KOPT-K1 (cell line): ENCODE measurements around the gene PPY.
"Not testable (repeated sequence)": the region's sequence is repeated elsewhere in the genome, so short reads cannot be mapped to it uniquely, and the experiment has no call there.

Experiments used
- H3K27ac ChIP-seq: fragments of 200-600 bp; sonication (generic); 2 replicates; pipeline ENCODE4 v1.5.1; 2016; ENCODE audit warnings: antibody characterized with exemption, mild to moderate bottlenecking, low read depth, low read length; ENCODE audit not compliant: poor library complexity, severe bottlenecking
- H3K36me3 ChIP-seq: fragments of 200-600 bp; sonication (generic); 2 replicates; pipeline ENCODE4 v1.5.1; 2017; ENCODE audit warnings: antibody characterized with exemption, mild to moderate bottlenecking, low read length, moderate library complexity; ENCODE audit not compliant: insufficient read depth
- H3K9me3 ChIP-seq: fragments of 200-600 bp; sonication (generic); 2 replicates; pipeline ENCODE4 v1.5.1; 2017; ENCODE audit warnings: antibody characterized with exemption, low read length, mild to moderate bottlenecking; ENCODE audit not compliant: insufficient read depth, poor library complexity, severe bottlenecking

The PPY gene

GRCh38 chr17:43974382-43975266, 32.3 kb upstream of the PPY start:
- H3K36me3 ChIP-seq: no peaks in the 10 kb centered on the region
- H3K27ac ChIP-seq: no peak overlapping the region
- no peaks in the 10 kb centered on the region for H3K9me3 ChIP-seq

GRCh38 chr17:43972444-43973212, 30.4 kb upstream of the PPY start:
- H3K36me3 ChIP-seq, H3K27ac ChIP-seq, H3K9me3 ChIP-seq: not testable (repeated sequence)

- H3K9me3 ChIP-seq, H3K27ac ChIP-seq, H3K36me3 ChIP-seq: not testable (repeated sequence)
Observed at GRCh38 chr17:43971436-43971835, 29.2 kb upstream of the PPY start.

GRCh38 chr17:43970366-43970765, 28.1 kb upstream of the PPY start:
- Histone ChIP-seq H3K9me3 (no peaks in the 10 kb centered on the region), H3K36me3 (no peaks in the 10 kb centered on the region), H3K27ac (no peak overlapping the region)

GRCh38 chr17:43967251-43967875, 25.1 kb upstream of the PPY start:
- Histone ChIP-seq H3K36me3 (no peaks in the 10 kb centered on the region), H3K9me3 (no peaks in the 10 kb centered on the region), H3K27ac (no peak overlapping the region)

- Histone ChIP-seq H3K9me3 (no peaks in the 10 kb centered on the region), H3K27ac (no peak overlapping the region), H3K36me3 (no peaks in the 10 kb centered on the region)
Observed at GRCh38 chr17:43966276-43966675, 24.0 kb upstream of the PPY start.

GRCh38 chr17:43962479-43962878, 20.2 kb upstream of the PPY start:
- Histone ChIP-seq H3K36me3 (no peaks in the 10 kb centered on the region), H3K27ac (no peak overlapping the region), H3K9me3 (no peaks in the 10 kb centered on the region)

- H3K27ac ChIP-seq: no peak overlapping the region
Observed at GRCh38 chr17:43961954-43962353, 19.7 kb upstream of the PPY start.

GRCh38 chr17:43961292-43961691, 19.0 kb upstream of the PPY start:
- H3K9me3 ChIP-seq, H3K27ac ChIP-seq, H3K36me3 ChIP-seq: not testable (repeated sequence)

More at GRCh38 chr17:43961954-43962353, 19.7 kb upstream of the PPY start:
- Histone ChIP-seq H3K36me3 (no peaks in the 10 kb centered on the region), H3K9me3 (no peaks in the 10 kb centered on the region)

- Histone ChIP-seq H3K9me3 (no peaks in the 10 kb centered on the region), H3K27ac (no peak overlapping the region), H3K36me3 (no peaks in the 10 kb centered on the region)
Observed at GRCh38 chr17:43958748-43959352, 16.6 kb upstream of the PPY start.

GRCh38 chr17:43956222-43956621, 13.9 kb upstream of the PPY start:
- Histone ChIP-seq H3K36me3 (no peaks in the 10 kb centered on the region), H3K9me3 (no peaks in the 10 kb centered on the region), H3K27ac (no peak overlapping the region)

GRCh38 chr17:43953746-43954145, 11.5 kb upstream of the PPY start, which contains the start of gene PYY:
Gene PYY (minus strand): TSS chr17:43953940. CDS start chr17:43953483, 457 bp downstream.
- H3K27ac ChIP-seq: no peak within 1 kb of the TSS

GRCh38 chr17:43952724-43953666, 10.7 kb upstream of the PPY start:
- no peaks in the 10 kb centered on the region for H3K9me3 ChIP-seq
- H3K27ac ChIP-seq: no peak overlapping the region
- no peaks in the 10 kb centered on the region for H3K36me3 ChIP-seq

More at GRCh38 chr17:43953746-43954145, 11.5 kb upstream of the PPY start, which contains the start of gene PYY:
- Histone ChIP-seq H3K36me3 (no peaks in the 10 kb centered on the region), H3K9me3 (no peaks in the 10 kb centered on the region)

GRCh38 chr17:43952351-43952723, 10.1 kb upstream of the PPY start:
- H3K9me3 ChIP-seq: no peaks in the 10 kb centered on the region
- H3K27ac ChIP-seq: no peak overlapping the region

More at GRCh38 chr17:43952351-43952723, 10.1 kb upstream of the PPY start:
- H3K36me3 ChIP-seq: no peaks in the 10 kb centered on the region
